GM19240 (cell line): ENCODE results near the gene TTC7B.

ENCODE experiments used
- DNase-seq: peaks from one replicate; pipeline ENCODE4 v3.0.0; 2011; ENCODE audit warnings: low spot score; ENCODE audit not compliant: insufficient read length

Gene TTC7B

DNA sequence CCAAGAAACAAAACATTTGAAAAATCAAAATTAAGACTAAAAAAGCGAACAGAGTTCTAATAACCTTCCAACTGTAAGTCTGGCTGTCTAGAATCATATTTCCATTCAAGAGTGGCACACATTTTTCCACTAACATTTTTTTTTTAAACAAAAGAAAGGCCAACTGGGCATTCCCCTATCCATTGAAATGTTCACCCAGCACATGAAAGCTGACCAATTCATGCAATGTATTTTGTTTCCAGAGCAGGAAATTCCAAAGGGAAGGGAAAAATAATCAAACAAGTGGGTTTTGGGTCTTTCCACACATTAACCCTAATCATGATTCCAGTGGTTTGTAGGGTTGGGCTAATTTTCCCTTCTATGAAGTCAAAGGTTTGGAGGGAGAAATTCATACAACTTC is 212.9 kb downstream of the TTC7B start:
- DNase-seq, result no peak

DNA sequence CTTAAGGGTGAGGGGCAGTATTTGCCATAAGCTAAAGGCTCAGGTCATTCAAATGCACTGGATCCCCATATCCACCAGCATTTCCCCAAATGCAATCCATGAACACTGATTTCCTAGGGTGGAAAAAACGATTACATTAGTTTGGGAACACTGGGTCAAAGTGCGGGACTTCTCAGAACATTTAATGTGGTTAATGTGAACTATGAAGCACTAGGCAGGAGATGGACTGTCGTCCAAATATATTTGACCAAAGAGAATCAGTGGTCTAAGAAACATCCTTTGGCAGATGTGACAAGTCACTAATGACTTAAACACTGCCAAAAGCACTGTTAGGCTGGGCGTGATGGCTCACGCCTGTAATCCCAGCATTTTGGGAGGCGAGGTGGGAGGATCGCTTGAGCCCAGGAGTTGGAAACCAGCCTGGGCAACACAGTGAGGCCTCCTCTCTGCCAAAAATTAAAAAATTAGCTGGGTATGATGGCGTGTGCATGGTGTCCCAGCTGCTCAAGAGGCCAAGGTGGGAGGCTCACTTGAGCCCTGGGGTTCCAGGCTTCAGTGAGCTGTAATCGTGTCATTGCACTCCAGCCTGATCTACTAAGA is 214.0 kb downstream of the TTC7B start:
- DNase-seq, result no peak

DNA sequence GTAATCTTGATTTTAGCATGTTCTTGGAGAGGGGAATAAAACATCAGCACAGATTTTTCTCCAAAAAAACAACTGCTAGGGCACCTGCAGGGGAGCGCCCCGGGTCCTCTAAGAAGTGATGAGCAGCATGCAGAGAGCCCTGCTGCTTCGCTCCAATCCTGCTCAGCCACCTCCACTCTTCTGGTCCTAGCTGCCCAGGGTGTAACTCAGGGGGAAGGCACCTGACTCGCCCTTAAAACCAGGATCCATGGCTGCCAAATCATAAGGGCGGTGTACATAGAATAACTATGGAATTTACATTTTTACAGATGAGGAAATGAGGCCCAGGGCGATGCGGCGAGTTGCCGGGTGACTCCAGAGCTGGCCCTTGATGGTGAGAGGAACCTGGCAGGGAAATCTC is 214.7 kb downstream of the TTC7B start:
- DNase-seq, result no peak

DNA sequence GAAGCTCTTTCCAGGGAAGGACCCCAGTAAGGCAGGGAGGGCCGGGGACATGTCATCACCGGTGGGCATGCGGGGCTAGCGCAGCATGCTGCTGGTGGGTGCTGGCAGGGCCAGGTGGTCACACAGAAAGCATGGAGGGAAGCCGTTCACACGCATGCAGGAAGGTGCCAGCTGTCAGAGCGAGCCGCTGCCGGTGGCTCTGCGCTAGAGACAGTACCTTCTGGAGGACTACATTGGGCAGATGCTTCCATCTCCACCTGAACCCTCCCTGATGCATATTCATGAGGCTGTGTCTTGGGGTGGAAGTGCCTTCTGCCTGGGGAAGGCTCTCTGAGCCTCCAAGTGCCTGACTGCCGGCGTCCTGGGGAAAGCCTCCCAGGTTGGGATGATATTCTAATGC is 215.6 kb downstream of the TTC7B start:
- no peak for DNase-seq

DNA sequence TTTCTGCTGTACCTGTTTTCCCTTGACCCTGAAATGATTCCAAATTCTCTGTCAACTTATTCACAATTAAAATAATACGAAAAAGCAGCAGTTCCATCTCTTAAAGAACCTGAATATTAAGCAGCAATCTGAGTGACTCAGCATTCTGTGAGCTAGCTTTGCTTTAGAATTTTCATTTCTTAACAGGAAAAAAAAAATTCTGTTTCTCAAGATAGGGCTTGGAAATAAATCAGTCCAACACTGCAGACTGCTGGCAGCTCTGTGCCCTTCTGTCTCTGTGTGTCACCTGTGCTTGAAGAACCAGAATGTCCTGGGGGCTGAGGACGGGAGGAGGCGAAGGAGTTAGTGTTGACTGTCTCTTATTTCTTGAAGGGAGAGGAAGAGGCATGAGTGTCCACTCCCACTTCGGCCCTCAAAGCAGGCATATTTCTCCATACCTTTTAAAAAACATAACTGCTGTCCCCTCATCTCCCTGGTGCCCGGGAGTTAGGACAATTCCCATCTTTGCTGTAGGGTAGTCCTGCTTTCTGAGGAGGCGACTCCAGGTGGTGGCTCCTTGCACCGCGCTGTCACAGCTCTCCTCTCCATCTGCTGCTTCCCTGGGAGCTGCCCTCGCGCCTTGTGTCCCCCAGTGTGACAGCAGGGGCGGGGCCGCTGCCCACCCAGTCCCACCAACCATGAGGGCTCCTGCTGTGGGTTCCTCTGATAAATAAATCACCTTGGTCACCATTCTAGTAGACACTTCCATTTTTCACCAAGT is 216.3 kb downstream of the TTC7B start:
- no peak for DNase-seq

DNA sequence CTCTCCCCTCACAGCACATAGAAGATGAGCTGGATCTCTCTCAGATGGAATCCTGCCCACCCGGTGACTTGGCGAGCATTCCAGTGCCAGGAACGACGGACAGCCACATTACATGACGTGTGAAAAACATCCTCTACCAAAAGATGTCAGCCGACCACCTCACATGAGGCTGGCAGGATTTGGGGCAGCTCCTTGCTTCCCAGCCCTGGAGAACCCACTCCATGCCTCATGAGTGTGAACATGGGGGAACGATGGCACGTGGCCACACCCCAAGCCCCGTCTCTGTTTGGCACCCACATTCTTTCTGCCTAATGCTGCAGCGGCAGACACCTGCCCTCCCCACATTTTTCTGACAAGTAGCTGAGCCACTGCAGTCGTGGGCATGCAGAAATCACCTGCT is 216.9 kb downstream of the TTC7B start:
- DNase-seq, result no peak

DNA sequence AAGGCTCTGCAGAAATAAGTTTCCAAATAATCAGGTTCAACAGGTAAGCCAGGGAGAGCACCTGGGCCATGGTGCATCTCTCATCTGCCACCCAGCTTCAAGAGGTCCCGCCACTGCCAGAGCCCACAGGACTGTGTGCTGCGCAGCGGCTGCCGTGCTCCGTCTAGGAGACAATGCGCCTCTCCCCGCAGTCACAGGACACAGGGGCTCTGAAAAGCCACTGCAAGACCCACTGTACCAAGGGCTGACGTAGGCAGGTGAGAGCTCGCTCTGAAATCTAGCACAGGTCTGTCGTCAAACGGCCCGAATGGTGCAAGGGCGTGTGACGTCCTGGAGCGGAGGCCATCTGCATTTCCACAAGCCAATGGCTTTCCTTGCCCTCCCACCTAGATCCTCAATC is 218.3 kb downstream of the TTC7B start:
- no peak for DNase-seq

DNA sequence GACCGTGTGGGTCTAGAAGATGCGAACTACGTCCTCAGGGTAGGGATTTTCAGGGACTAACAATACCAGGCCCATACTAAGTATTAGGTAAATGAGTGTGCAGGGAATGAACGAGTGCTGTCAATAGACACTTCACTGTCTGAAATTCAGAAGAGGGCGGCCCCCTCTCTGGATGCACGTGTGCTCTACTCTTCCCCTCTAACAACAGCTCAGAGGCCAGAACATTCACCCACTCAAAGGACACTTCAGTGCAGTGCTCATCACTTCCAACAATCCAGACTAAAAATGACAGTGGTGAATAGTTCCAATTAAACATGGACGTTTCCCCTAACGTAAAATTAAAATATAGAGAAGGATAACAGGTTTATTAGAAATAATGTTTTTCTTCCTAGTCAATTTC is 219.5 kb downstream of the TTC7B start:
- no peak for DNase-seq

DNA sequence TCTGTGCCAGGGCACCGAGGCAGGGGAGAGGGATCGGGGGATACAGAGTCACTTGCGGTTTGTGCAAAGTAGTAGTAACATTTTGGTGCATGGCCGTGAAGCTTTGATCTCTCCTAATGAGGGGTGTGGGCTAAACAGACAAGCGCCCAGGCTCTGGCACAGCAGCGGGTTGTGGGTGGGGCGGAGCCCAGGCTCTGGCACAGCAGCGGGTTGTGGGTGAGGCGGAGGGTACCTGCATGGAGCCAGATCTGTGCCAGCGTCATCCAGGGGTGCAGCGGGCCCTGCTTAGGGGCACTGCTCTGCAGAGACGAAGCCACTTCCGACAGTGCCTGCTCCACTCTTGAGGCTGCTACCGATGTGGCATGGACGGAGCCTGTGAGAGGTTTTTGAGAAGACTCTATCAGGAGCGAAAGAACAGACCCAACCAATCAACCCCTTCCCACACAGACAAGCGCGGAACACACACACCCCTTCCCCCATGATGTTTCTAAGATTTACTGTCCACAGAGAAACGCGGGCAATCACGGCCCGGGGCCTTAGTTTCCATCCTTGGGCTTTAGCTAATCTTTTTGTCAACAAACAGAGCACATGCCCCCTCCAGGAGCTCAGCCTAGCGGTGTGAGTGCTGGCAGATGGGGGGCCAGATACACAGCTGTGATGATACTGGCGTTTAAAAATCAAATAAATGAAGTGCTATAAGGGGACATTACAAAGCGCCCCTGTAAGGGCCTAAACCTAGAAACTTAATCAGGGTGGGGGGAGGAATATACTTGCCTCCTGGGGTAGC is 222.8 kb downstream of the TTC7B start:
- DNase-seq, result no peak

DNA sequence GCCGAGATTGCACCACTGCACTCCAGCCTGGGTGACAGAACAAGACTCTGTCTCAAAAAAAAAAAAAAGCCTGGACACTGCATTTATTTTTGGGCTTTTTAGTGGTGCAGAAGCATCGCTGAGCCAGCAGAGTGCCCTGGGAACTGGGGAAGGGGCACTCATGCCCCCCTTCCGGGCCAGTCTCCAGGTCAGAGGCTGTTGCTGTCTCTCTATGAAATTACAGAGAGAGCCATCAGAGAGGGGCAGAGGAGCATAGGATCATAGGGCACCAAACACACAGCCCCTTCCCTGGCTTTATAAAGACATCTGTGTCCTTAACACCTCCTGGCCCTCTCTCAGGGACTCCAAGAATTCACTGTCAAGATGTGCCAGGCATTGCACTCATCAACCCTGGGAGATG is 223.6 kb downstream of the TTC7B start:
- DNase-seq, result no peak

DNA sequence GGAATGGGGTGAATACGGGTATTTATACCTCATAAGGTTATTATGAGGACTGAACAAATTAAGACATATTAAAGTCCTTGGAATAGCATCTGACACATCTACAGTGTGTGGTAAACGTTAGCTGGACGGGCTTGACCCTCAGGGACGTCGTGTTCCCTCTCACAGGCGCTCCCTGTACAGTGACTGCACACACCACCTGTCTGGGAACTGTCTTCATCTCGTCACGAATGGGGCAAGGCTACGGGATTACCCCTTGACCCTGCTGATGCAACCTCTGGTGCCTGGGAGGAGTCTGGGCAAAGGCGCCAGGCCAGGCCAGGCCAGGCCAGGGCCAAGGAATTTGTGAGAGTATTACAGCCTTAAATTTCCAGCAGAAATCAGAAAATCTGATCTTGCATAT is 228.3 kb downstream of the TTC7B start:
- no peak for DNase-seq

DNA sequence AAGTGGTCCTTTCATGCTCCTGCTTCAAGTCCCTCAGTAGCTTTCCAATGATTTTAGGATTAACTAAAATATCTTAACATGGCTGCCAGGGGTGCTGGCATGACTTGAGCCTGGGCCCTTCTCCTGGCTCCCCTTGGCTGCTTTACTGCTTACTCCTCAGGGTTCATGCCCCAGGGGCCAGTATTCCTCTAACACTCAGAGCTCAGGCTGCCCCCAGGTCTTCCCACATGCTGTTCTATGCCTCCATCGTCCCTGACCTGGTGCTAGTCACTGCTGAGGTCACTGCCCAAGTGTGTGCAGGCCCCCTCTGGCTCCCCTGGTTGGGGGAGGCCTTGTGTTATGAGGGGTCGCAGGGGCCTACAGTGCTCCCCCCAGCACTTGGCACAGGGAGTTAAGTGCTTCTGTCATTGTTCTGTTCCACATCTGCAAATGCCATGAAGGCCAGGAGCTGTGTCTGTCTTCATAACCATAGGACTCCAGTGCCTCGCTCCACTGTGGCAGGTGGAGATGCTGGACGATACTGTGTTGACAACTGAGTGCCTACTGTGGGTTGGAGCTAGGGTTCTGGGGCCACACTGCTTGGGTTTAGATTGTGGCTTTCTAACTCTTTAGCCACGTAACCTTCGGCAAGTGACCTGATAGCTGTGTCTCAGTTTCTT is 228.8 kb downstream of the TTC7B start:
- DNase-seq, result no peak

DNA sequence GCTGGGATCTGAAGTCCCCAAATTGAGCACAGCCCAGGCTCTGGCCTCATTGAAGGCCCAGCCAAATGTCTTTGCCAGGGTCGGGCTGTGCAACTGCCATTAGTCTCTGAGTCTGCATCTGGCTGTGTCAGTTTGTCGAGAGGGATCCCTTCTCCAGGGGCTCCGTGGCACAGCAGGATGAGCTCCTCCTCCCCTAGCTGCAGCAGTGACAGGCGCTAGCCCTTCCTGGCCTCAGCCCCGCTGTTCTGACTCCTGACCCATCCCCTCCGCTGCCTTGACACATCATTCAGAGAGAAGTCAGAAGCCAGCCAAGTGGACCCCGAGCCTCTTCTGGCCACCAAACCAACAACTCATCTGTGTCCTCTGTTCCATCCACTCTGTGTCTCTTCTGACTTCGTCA is 231.1 kb downstream of the TTC7B start:
- DNase-seq, result no peak

DNA sequence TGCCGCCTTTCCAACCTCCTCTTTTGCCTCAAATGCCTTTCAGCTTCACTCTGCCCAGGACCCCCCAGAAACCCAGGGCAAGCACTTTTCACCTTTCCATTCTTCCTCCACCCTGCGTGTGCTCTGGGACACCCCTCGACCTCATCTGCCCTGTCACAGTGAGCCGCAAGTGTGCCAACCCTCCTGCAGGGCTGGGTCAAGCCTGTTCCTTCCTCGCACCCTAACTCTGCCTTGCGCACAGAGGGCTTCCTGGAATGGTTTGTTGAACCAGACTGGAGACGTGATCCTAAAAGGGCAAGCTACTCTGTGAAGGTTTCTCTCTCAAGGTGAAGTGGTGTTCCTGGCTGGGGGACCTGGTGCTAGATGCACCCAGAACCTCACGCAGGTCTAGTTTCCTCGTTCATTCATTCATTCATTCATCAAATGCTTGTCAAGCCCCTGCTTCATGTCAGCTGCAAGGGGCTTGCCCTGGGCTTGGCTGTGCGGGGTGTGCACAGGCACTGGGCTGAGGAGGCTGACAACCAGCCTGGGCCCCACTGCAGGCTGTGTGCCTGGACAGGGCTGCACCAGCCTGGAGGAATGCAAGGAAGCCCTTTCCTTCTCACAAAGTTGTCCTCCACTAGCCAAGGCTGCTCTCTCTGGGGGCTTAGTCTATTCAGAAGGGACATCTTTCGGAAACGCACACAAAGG is 232.2 kb downstream of the TTC7B start:
- no peak for DNase-seq

DNA sequence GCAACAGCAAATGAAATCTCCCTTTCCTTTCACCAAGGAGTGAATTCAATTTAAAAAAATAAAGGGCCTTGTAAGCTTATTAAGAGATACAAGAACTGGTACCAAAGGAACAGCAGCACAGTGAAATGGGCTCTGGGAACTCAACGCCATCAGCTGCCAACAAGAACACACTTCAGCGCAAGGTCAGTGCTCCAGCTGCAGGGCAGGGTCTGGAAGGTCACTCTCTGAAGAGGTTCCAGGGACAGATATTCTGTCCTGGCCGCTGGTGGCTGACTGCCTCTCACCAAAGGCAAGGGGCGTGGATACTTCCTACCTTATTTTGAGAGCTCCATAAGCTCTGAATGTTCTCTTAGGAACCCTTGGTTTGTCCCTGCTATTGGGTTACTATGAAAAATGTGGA is 232.8 kb downstream of the TTC7B start:
- no peak for DNase-seq

DNA sequence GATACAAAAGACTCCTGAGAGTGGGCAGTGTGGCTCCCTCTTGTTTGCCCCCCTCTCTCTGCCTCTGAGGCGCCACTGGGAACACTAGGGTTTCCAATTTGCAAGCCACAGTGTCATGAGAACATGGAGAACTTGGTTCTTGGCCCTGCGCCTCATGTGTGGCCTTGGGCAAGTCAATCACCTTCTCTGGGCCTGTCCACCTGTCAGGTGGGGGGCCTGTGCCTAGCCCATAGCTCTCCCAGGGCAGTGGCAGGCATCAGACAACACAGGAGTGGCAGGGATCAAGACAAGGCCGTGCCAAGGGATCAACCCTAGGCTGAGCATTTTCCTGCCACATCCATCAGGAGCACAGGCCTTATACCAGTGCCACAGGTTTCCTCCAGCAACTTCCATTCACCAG is 234.1 kb downstream of the TTC7B start:
- DNase-seq, result no peak

DNA sequence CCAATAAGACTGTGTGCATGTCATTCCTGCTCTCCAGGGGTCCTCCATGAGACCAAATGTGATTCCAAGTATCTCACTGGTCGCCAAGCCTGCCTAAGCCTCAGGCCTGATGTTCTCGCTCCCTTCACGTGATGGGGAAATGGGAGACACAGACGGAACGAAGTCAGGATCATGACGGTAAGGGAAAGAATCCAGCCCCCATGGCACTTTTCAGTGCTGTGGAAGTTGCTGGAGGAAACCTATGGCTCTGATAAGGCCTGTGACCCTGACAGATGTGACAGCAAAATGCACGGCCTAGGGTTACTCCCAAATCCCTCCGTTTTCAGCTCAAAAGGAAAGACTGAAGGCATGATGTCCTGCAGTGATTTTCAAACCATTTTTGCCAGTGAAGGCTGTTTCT is 234.5 kb downstream of the TTC7B start:
- no peak for DNase-seq

DNA sequence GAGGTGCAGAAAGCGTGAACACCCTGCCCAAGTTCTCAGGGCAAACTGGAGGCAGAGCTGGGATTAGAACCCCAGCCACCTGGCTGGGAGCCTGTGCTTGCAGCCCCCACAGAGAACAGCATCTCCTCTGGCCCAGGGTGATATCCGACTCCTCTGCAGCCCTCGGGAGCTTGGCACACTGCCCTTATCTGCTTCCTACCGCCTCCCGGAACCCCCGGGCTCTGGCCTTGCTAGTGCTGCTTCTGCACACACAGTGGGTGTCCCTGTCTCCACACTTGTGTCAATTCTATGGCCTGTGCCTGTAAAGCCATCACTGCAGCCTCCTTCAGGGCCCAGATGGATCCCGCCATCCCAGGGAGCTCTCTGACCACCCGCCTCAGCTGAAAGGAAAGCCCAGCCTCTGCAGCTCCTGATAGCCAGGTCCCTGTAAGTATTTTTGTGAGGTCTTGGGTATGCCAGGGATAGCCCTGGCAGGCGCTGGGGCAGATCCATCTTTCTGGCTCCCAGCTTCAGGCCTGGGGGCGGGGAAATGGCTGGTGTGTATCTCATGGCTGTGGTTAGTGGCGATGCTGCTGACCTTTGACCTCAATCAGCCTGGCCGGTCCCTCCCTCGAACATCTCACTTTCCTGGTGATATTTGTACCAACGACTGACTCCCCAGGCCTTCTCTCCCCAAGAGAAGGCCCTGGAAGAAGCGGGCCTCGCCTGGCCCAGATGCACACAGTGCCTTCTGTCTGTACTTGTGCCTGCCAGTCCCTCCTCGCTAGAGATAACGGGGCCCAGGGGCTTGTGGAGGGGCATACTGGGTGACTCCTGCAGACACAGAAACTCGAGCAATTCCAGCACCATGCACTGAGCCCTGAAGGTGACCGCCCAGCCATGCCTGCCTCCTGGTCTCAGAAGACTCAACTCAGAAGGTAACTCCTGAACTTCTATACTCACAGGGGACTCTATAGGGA is 235.6 kb downstream of the TTC7B start:
- no peak for DNase-seq

DNA sequence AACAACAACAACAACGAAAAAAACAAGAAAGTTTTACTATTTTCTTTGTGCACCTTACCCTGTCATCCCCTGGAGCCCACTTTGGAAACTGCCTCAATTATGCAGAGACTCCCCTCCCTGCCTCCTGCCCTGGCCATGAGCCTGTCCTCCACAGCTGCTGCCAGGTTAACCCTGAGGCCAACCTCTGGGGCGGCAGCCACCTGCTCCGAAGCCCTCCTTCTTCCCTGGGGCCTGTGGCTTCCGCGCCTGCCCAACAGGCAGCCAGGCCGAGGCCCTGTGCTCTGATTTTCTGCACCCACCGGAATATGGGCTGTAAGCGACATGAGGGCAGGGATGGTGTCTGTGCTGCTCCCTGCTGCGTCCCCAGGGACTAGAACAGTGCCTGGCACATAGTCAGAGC is 236.4 kb downstream of the TTC7B start:
- no peak for DNase-seq

DNA sequence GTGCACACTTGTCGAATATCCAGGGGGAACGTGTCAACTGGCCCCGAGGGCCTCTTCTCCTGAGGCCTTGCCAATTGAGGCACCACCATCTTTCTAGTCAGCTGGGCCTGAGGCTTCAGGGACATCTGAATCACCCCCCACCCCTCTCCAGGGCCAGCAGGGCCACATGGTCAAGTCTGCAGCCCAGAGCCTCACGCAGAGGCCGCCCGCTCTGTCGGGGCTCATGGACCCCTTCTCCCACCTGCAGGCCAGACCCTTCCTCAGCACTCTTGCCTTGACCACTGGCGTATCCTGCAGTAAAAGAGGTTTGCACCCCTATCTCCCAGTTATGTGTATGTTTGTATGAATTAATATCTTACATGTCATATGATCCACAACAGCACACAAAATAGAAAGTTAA is 237.1 kb downstream of the TTC7B start:
- no peak for DNase-seq
